NCI-H2227 treated with DMSO at 0.1 percent for 48 hours (cell line): Measurements from ENCODE around the gene PEAK3.

Source experiments
- DNase-seq: peaks from one replicate; lab custom pipeline; 2025; lab: John Stamatoyannopoulos, UW

PEAK3 gene

DNA sequence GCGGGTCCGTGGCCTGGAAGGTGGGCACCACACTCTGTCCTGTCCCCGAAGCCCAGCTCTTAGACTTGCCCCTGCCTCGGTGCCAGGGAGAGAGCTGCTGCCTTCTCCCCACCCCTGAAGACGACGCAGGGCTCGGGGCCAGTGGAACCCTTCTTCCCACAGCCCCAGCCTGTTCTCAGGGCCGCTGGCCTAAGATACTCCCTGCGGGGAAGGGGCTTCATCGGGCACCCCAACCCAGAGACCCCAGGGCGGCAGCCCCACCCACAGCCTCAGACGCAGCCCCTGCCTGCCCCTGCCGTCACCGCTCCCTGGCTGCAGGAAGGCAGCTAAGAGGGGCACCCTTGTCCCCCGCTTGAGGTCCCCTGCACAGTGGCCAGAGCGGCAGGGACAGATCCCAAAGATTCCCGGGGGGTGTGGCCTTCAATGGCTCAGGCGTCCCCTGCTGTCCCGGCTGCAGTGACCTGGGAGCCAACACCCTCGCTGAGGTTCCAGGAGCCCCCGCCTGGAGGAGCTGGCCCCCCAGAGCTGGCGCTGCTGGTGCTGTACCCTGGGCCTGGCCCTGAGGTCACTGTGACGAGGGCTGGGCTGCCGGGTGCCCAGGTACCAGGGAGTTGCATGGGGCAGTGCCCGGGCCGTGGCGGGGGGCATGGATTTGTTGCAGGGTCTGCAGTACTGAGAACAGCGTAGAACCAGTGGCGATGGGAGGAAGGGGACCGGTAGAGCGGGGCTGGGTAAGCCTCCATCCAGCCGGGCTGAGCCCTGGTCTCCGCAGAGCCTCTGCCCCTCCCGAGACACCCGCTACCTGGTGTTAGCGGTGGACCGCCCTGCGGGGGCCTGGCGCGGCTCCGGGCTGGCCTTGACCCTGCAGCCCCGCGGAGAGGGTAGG is 31.9 kb downstream of the PEAK3 start:
- no peak for DNase-seq

DNA sequence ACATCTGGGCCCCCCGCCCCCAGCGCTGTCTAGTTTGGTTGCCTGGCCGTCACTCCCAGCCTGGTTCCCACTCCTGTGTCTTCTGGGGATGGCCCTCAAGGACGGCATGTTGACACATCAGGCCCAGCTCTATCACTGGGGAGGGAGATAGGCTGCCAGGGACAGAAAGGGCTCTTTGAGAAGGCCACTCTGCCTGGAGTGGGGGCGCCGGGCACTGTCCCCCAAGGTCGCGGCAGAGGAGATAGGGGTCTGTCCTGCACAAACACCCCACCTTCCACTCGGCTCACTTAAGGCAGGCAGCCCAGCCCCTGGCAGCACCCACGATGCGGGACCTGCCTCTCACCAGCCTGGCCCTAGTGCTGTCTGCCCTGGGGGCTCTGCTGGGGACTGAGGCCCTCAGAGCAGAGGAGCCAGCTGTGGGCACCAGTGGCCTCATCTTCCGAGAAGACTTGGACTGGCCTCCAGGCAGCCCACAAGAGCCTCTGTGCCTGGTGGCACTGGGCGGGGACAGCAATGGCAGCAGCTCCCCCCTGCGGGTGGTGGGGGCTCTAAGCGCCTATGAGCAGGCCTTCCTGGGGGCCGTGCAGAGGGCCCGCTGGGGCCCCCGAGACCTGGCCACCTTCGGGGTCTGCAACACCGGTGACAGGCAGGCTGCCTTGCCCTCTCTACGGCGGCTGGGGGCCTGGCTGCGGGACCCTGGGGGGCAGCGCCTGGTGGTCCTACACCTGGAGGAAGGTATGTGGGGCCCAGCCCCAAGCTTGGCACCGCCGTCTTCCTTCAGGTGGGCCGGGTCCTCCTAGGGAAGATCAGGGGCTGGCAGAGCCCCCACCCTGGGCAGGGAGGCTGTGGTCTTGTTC is 32.7 kb downstream of the PEAK3 start, which contains the start of gene AMH:
TSS of gene AMH (plus strand) at position 314 of the 857 bp plus-strand sequence. CDS start at position 324, 10 bp downstream.
- DNase-seq = no peak

- no peak for DNase-seq
These were observed 33.6 kb downstream of the PEAK3 start for GRCh38 chr19:2248136-2249009.

GRCh38 chr19:2247433-2248101 is 34.4 kb downstream of the PEAK3 start:
- no peak for DNase-seq

- no peak for DNase-seq
These were observed 35.1 kb downstream of the PEAK3 start for GRCh38 chr19:2246801-2247361.

DNA sequence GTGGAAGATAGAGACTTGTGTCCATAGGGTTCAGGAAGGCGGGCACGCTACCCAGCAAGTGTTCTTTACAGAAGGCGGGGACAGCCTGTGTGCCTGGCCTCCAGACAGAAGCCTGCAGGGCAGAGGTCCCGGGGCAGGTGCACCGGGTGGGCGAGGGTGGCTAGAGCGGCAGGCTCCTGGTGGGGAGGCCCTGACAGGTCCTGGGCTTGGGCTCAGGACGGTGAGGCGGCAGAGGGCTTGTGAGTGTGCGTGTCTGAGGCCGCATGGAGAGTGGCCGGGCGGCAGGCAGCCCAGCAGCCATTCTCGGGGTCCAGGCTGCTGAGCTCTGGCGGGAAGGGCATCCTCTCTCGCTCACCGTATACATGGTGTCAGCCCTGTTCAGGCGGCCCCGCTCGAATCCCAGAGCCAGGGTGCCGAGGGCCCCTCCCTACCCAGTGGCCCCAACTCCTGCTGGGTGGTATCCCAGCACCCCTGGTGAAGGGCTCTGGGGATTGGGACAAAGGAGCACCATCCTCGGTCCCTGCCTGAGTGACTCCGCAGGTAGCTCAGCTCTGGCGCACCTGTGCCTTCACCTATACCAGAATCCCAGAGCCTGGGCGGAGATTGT is 35.9 kb downstream of the PEAK3 start:
- DNase-seq = no peak

- DNase-seq = no peak
These were observed 36.7 kb downstream of the PEAK3 start for GRCh38 chr19:2245273-2245672.

DNA sequence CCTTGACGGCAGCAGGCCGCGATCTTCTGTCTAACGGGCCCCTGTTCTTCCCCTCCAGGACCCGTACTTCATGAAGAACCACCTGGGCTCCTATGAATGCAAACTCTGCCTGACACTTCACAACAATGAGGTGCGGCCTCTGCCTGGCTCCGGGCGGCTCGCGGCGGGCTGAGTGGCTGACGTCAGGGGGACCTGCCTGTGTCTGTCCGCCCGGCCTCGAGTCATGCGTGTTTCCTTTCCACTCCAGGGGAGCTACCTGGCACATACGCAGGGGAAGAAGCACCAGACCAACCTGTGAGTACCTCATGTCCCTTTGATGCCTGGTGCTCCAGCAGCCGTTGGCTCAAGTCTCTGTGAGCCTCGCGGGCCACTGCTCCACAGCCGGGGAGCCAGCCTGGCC is 37.5 kb downstream of the PEAK3 start:
- DNase-seq = no peak

DNA sequence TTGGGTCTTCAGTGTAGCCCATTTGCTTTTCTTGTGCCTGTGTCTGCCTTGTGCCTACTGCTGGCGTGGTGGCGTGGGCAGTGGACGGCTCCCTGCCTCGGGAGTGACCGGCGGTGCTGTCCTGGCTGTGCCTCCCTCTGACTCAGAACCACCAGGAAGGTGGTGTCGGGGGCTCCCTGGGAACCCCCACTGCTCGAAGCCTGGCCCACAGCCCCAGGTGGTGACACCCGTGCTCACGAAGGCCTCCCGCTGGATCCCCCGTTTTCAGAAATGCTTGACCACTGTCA is 37.9 kb downstream of the PEAK3 start:
- no peak for DNase-seq

DNA sequence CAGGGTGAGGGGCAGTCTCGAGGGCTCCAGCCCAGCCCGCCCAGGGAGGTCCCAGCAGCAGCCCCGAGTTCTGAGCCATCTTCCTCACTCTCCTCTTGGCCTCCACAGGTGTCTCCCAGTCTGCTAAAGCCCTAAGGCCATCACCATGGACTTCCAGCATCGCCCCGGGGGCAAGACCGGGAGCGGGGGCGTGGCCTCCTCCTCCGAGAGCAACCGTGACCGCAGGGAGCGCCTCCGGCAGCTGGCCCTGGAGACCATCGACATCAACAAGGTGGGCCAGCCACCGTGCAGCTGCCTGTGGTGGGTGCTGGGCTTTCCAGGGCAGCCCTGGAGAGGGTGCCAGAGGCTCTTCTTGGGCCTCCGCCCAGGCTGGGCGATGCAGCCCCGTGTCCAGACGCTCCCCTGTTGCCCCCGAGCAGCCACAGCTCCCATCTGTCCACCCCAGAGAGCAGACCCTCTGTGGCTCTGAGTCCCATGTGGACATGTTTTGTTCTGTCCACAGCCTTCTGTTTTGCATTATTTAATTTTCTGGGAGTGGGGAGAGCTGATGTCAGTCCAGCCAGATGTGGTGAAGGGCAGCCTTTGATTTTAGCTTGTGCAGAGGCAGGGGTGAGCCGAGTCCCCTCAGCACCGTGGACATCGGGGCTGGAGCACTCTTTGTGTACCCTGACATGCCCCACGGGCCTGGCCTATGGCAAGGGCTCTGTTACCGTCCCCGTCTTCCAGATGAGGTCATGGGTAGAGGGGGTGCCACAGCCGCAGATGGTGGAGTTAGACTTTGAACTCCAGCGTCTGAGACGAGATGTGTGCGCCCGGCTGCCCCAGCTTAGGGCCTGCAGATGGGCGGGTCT is 38.5 kb downstream of the PEAK3 start:
- no peak for DNase-seq

DNA sequence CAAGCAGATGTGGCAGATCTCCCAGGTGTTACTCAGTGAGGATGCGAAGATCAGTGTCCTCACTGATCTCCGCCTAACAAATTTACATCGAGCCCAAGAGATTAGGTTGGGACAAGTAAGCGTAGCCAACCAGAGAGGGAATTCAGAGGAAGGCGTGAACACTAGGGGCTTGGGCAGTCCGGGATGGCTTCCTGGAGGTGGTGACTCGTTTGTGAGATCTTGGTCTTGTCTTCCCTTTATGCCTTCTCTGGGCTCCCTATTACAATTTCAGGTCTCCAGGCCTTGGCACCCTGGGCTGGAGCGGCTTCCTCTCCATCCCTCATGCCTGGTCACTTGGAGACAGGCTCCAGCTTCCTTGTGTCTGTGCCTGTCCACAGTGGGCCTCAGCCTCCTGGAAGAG is 39.2 kb downstream of the PEAK3 start:
- DNase-seq = no peak

DNA sequence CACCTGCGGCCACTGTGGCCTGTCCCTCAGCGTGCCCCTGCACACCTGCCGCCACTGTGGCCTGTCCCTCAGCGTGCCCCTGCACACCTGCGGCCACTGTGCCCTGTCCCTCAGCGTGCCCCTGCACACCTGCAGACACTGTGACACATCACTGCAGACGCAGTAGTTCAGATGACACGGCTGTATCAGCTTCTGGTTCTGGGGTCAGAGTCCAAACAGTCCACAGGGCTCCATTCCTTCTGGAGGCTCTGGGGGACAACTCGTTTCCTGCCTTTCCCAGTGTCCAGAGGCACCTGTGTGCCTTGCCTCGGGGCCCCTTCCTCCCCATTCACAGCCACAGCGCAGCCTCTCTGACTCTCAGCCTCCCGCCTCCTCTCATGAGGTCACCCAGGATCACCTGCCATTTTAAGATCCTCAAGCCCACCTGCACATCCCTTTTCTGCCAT is 39.9 kb downstream of the PEAK3 start:
- DNase-seq = no peak

DNA sequence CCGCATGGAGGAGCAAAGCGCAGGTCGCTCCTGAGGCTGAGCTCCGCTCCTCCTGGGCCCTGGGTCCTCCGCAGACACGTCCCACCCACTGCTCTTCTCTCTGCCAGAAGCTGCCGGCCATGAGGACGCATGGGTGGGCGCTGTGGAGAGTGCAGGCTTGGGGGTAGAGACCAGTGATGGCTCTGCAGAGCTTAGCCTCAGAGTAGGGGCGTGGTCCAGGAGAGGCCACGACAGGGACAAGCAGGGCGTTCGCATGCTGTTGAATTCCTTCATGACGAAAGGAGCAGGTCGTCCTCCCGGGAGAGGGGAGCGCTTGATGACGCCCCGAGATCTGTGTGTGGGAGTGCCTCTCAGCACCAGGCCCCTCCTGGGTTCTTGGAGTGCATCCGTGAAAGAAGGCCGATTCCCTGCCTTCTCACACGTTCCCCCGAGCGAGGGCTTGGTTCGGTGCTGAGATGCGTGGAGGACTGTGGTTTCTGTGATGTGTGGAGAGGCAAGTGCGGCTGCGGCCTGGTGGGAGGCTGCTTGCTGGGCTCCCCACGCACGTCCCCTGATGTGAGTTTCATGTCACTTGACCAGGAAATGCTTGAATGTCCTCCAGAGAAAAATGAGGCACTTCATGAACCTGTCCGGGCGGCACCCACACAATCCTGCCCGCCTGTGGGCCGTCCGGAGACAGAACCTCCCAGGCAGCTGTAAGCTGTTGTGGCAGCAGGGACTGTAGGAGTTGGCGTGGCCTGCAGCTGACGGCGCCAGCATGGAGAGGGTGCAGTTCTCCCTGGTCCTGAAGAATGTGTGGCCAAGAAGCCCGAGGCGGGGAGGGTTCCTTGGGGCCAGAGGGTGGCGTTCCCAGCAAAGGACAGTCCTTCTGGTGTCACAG is 40.9 kb downstream of the PEAK3 start:
- DNase-seq = no peak

DNA sequence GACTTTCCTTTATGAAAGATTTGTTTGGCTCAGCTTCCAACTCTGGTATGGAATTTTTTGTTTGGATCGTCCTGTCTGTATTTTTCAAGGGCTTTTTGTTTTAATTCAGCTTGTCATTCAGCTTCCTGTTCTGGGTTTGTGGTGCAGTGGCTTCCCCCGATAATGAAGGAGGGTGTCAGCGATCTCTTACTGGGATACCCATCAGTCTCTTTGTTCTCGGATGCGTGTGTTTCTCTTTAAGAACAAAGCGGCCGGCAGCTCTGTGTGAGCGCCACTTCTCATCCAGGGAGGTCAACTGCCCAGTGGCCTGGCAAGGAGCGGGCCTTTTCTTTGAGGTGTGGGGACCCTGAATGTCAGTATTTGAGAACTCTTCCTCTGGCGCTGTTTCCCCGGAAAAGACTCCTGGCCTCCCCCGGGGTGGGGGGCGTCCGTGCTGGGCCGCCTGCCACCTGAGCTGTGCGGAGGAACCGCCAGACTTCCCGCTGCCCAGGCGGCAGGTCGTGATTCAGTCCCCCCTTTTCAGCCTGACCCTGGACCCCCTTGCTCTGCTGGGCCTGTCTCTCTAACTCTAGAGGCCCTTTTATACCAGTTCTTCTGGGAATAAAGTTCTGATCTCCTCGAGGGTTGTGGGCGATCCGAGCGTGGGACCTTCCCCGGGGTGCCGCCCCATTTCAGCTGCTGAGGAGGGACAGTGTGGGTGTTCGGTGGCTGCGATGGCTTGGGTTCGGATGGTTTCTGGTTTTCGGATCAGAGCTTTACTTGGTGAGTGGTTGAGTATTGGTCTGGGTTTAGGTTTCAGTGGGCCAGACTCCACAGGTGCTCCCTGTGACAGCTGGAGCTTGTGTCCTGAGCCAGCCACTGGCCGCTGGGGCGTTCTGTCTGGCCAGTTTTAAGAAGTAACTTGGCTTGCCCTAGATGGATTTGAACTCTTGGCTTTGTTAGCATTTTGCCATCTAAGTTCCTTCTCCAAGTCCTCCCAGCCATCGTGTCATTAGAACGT is 41.9 kb downstream of the PEAK3 start:
- DNase-seq = no peak

- no peak for DNase-seq
These were observed 42.8 kb downstream of the PEAK3 start for GRCh38 chr19:2239173-2239572.

DNA sequence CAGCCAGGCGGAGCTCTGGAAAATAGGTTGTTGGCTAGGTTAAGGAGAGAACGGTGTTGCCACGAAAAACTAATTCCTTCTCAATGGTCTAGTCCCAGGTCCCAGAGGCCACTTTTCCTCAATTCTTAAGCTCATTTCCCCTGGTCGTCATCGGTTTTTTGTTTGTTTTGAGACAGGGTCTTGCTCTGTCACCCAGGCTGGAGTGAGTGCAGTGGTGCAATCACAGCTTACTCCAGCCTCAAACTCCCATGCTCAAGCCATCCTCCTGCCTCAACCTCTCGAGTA is 44.2 kb downstream of the PEAK3 start:
- DNase-seq = no peak

- DNase-seq = no peak
These were observed 44.7 kb downstream of the PEAK3 start for GRCh38 chr19:2237051-2237868.
